Measurements from ENCODE around the gene GCLC. TPM values are rescaled to one million over a fixed set of nuclear protein-coding genes. Genes with fewer than 3 reads are reported as not detected.

The GCLC gene
- total and polyA plus RNA-seq, 10 of the 15 experiments (the other 5 are each of a cell fraction or from before 2014, with no cell fraction given), result 6.5 to 23.6 (median 12.5) TPM

- TF ChIP-seq, protein P1, sequence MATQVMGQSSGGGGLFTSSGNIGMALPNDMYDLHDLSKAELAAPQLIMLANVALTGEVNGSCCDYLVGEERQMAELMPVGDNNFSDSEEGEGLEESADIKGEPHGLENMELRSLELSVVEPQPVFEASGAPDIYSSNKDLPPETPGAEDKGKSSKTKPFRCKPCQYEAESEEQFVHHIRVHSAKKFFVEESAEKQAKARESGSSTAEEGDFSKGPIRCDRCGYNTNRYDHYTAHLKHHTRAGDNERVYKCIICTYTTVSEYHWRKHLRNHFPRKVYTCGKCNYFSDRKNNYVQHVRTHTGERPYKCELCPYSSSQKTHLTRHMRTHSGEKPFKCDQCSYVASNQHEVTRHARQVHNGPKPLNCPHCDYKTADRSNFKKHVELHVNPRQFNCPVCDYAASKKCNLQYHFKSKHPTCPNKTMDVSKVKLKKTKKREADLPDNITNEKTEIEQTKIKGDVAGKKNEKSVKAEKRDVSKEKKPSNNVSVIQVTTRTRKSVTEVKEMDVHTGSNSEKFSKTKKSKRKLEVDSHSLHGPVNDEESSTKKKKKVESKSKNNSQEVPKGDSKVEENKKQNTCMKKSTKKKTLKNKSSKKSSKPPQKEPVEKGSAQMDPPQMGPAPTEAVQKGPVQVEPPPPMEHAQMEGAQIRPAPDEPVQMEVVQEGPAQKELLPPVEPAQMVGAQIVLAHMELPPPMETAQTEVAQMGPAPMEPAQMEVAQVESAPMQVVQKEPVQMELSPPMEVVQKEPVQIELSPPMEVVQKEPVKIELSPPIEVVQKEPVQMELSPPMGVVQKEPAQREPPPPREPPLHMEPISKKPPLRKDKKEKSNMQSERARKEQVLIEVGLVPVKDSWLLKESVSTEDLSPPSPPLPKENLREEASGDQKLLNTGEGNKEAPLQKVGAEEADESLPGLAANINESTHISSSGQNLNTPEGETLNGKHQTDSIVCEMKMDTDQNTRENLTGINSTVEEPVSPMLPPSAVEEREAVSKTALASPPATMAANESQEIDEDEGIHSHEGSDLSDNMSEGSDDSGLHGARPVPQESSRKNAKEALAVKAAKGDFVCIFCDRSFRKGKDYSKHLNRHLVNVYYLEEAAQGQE (IDR thresholded peaks at IDR 0.05; ENCODE audit: low read depth, low read length), result no peak
- 0 out of 2 replicates have a peak, but pooled peaks have one; percentile 32 for TF ChIP-seq MLLT1 (IDR thresholded peaks at IDR 0.05)
- 0 out of 2 replicates have a peak, but pooled peaks have one; percentile 34 for TF ChIP-seq FOXM1 (IDR thresholded peaks at IDR 0.05; ENCODE audit: low read depth, low read length)
- TF ChIP-seq GATAD2B (conservative IDR thresholded peaks at IDR 0.05; ENCODE audit: low read depth), result no peak
- no peak for TF ChIP-seq NFYB (IDR thresholded peaks at IDR 0.05; ENCODE audit: insufficient read depth, low read depth, low read length)
- TF ChIP-seq BHLHE40 (IDR thresholded peaks at IDR 0.05; ENCODE audit: borderline replicate concordance in 1 of 2, low read depth in 2 of 2, low read length in 1 of 2), result 0 out of 4 replicates have a peak, but pooled peaks of 1 of the 2 experiments have one; percentile 21
- TF ChIP-seq POU2F2 (IDR thresholded peaks at IDR 0.05; ENCODE audit: borderline replicate concordance, low read depth, low read length), result no peak
- TF ChIP-seq, protein P2, sequence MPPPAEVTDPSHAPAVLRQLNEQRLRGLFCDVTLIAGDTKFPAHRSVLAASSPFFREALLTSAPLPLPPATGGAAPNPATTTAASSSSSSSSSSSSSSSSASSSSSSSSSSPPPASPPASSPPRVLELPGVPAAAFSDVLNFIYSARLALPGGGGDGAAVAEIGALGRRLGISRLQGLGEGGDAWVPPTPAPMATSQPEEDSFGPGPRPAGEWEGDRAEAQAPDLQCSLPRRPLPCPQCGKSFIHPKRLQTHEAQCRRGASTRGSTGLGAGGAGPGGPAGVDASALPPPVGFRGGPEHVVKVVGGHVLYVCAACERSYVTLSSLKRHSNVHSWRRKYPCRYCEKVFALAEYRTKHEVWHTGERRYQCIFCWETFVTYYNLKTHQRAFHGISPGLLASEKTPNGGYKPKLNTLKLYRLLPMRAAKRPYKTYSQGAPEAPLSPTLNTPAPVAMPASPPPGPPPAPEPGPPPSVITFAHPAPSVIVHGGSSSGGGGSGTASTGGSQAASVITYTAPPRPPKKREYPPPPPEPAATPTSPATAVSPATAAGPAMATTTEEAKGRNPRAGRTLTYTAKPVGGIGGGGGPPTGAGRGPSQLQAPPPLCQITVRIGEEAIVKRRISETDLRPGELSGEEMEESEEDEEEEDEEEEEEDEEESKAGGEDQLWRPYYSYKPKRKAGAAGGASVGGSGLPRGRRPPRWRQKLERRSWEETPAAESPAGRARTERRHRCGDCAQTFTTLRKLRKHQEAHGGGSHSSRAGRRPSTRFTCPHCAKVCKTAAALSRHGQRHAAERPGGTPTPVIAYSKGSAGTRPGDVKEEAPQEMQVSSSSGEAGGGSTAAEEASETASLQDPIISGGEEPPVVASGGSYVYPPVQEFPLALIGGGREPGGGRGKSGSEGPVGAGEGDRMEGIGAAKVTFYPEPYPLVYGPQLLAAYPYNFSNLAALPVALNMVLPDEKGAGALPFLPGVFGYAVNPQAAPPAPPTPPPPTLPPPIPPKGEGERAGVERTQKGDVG (CRISPR knock-in tag; IDR thresholded peaks at IDR 0.05), result no peak
- TF ChIP-seq STAT3 (IDR thresholded peaks at IDR 0.05; ENCODE audit: low read depth, low read length), result no peak
- TF ChIP-seq RCOR1 (conservative IDR thresholded peaks at IDR 0.05; ENCODE audit: low read depth, low read length), result no peak
Measured at GRCh38 chr6:53484476-53485280, 60.2 kb downstream of the GCLC start (continued).

Measured in GM12878 (cell line).